Measurements from ENCODE around the gene FAM110C. TPM values are rescaled to one million over a fixed set of nuclear protein-coding genes. Genes with fewer than 3 reads are reported as not detected.

FAM110C gene
- total and polyA plus RNA-seq, 2 donors (not counting 1 experiment from before 2014, with no cell fraction given), result not detected

- Histone ChIP-seq H4K20me1 (ENCODE audit: control insufficient read depth, extremely low read depth, insufficient read depth, low read length) (no peaks in the 10 kb centered on the region), H3K27ac (ENCODE audit: insufficient read depth, low read length) (no peak overlapping the region), H3K9ac (ENCODE audit: insufficient read depth, low read length) (no peak overlapping the region), H3K4me2 (ENCODE audit: extremely low read depth, insufficient read depth, low read length) (no peak overlapping the region), H3K4me1 (ENCODE audit: control insufficient read depth, extremely low read depth, insufficient read depth, low read length) (no peaks in the 10 kb centered on the region), H3K4me3 (replicated peaks in 1 of 4; ENCODE audit: control extremely low read depth in 1 of 4, insufficient read depth in 1 of 4, low read depth in 3 of 4, low read length in 4 of 4) (no peak overlapping the region), H3K36me3 (ENCODE audit: control insufficient read depth, insufficient read depth, low read length) (no peaks in the 10 kb centered on the region), H3K27me3 (ENCODE audit: control insufficient read depth, insufficient read depth, low read length) (no peaks in the 10 kb centered on the region), H3K9me3 (ENCODE audit: control insufficient read depth, insufficient read depth, low read depth, low read length) (no peaks in the 10 kb centered on the region), H3K79me2 (ENCODE audit: control insufficient read depth, insufficient read depth, low read length) (no peaks in the 10 kb centered on the region), H2AFZ (ENCODE audit: low read length) (no peak overlapping the region)
- DNase-seq (ENCODE audit: low read depth in 2 of 2), result no peak
- TF ChIP-seq EZH2 (IDR thresholded peaks at IDR 0.05; ENCODE audit: low read length, missing control alignments) (no peak), CTCF (conservative IDR thresholded peaks at IDR 0.05 in 1 of 2, IDR thresholded peaks at IDR 0.05 in 1 of 2; ENCODE audit: low read depth in 1 of 2, low read length in 2 of 2) (no peak)
Observed at GRCh38 chr2:29253-29652, 17.1 kb downstream of the FAM110C start.

- H3K9ac ChIP-seq (ENCODE audit: insufficient read depth, low read length), result no peak overlapping the region
- TF ChIP-seq EZH2 (IDR thresholded peaks at IDR 0.05; ENCODE audit: low read length, missing control alignments) (no peak), CTCF (conservative IDR thresholded peaks at IDR 0.05 in 1 of 2, IDR thresholded peaks at IDR 0.05 in 1 of 2; ENCODE audit: low read depth in 1 of 2, low read length in 2 of 2) (no peak)
- no peaks in the 10 kb centered on the region for H3K79me2 ChIP-seq (ENCODE audit: control insufficient read depth, insufficient read depth, low read length)
- no peaks in the 10 kb centered on the region for H3K27me3 ChIP-seq (ENCODE audit: control insufficient read depth, insufficient read depth, low read length)
- no peaks in the 10 kb centered on the region for H3K9me3 ChIP-seq (ENCODE audit: control insufficient read depth, insufficient read depth, low read depth, low read length)
- H3K27ac ChIP-seq (ENCODE audit: insufficient read depth, low read length), result no peak overlapping the region
- H3K4me2 ChIP-seq (ENCODE audit: extremely low read depth, insufficient read depth, low read length), result no peak overlapping the region
- H2AFZ ChIP-seq (ENCODE audit: low read length), result no peak overlapping the region
- H3K36me3 ChIP-seq (ENCODE audit: control insufficient read depth, insufficient read depth, low read length), result no peaks in the 10 kb centered on the region
- H3K4me1 ChIP-seq (ENCODE audit: control insufficient read depth, extremely low read depth, insufficient read depth, low read length), result no peaks in the 10 kb centered on the region
- DNase-seq (ENCODE audit: low read depth in 2 of 2), result no peak
- no peaks in the 10 kb centered on the region for H4K20me1 ChIP-seq (ENCODE audit: control insufficient read depth, extremely low read depth, insufficient read depth, low read length)
- H3K4me3 ChIP-seq (replicated peaks in 1 of 4; ENCODE audit: control extremely low read depth in 1 of 4, insufficient read depth in 1 of 4, low read depth in 3 of 4, low read length in 4 of 4), result no peak overlapping the region
Observed at GRCh38 chr2:28406-28975, 17.8 kb downstream of the FAM110C start.

DNA sequence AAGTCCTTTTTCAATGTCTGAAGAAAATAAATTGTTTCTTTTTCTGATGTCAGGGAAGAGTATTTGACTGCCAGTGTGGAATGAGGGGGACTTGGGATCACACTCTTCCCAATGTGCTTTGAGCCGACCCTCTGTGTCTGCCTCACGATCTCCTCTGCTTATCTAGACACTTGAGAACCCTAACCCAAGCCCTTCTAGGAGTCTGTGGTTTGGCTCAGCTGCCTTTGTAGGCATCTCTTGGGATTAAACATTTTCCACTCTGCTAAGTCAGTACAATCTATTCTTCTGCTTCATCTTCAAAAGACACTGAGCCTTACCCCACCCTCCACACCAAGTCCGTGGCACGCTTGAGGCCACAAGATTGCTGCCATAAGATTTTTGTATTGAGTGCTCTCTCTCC, 19.4 kb downstream of the FAM110C start:
- Histone ChIP-seq H4K20me1 (ENCODE audit: control insufficient read depth, extremely low read depth, insufficient read depth, low read length) (no peaks in the 10 kb centered on the region), H3K9me3 (ENCODE audit: control insufficient read depth, insufficient read depth, low read depth, low read length) (no peaks in the 10 kb centered on the region), H2AFZ (ENCODE audit: low read length) (no peak overlapping the region), H3K4me3 (replicated peaks in 1 of 4; ENCODE audit: control extremely low read depth in 1 of 4, insufficient read depth in 1 of 4, low read depth in 3 of 4, low read length in 4 of 4) (no peak overlapping the region), H3K27ac (ENCODE audit: insufficient read depth, low read length) (no peak overlapping the region), H3K36me3 (ENCODE audit: control insufficient read depth, insufficient read depth, low read length) (no peaks in the 10 kb centered on the region), H3K27me3 (ENCODE audit: control insufficient read depth, insufficient read depth, low read length) (no peaks in the 10 kb centered on the region), H3K4me2 (ENCODE audit: extremely low read depth, insufficient read depth, low read length) (no peak overlapping the region), H3K4me1 (ENCODE audit: control insufficient read depth, extremely low read depth, insufficient read depth, low read length) (no peaks in the 10 kb centered on the region), H3K79me2 (ENCODE audit: control insufficient read depth, insufficient read depth, low read length) (no peaks in the 10 kb centered on the region), H3K9ac (ENCODE audit: insufficient read depth, low read length) (no peak overlapping the region)
- DNase-seq (ENCODE audit: low read depth in 2 of 2), result no peak
- TF ChIP-seq CTCF (conservative IDR thresholded peaks at IDR 0.05 in 1 of 2, IDR thresholded peaks at IDR 0.05 in 1 of 2; ENCODE audit: low read depth in 1 of 2, low read length in 2 of 2) (no peak), EZH2 (IDR thresholded peaks at IDR 0.05; ENCODE audit: low read length, missing control alignments) (no peak)
